HepG2 (cell line): Measurements from ENCODE around the gene CAMK1D. TPM values are rescaled to one million over a fixed set of nuclear protein-coding genes. Genes with fewer than 3 reads are reported as not detected.

Source experiments
- ATAC-seq: fragments of 200-7000 bp; cut with Tn5 transposase; 3 replicates; pipeline ENCODE4 v1.9.1; 2020; ENCODE audit warnings: mild to moderate bottlenecking, moderate library complexity
- BruUV-seq: library from RNA; stranded (reverse); fragments of 400-500 nt; replicated peaks from 2 replicates; lab custom pipeline; 2021; lab: Mats Ljungman, UMichigan
- CTCF ChIA-PET: fragments of 300-600 bp; formaldehyde crosslinking; extraction: SDS; loops from one replicate; lab custom pipeline; 2021; ENCODE audit warnings: low total read pairs, inconsistent platforms, low intra/inter-chr PET ratio; lab: Yijun Ruan, JAX
- POLR2A ChIA-PET: fragments of 350-600 bp; sonication (Branson Sonifier 250); formaldehyde crosslinking; loops from one replicate; lab custom pipeline; 2020; ENCODE audit warnings: antibody characterized with exemption, inconsistent platforms; lab: Yijun Ruan, JAX
- DNase-seq: peaks from one replicate; pipeline ENCODE4 v3.0.0-alpha.2; 2015; ENCODE audit warnings: low spot score
- FAIRE-seq: peaks from 3 replicates; lab custom pipeline; 2011; peaks lifted over from hg19 to GRCh38; lab: Jason Lieb, UNC
- H2AFZ ChIP-seq: one replicate; pipeline ENCODE4 v1.6.1; 2011; ENCODE audit warnings: low read length, inconsistent platforms
- H3K27ac ChIP-seq: fragments of 300-600 bp; 3 replicates; pipeline ENCODE4 v1.8.0; 2011; ENCODE audit warnings: mixed run types, mild to moderate bottlenecking, mixed read lengths, low read length, inconsistent platforms; ENCODE audit not compliant: insufficient read depth; ENCODE audit errors: extremely low read length
- H3K27me3 ChIP-seq, 2 experiments: fragments of 200-600 bp in 1 of 2; 2 replicates in 1 of 2; 3 replicates in 1 of 2; pipeline versions ENCODE4 v1.6.0 to v1.8.0; 2011; ENCODE audit warnings: low read length in 2 of 2, mild to moderate bottlenecking in 2 of 2, moderate library complexity in 2 of 2, inconsistent platforms in 1 of 2; ENCODE audit not compliant: insufficient read depth in 2 of 2, control insufficient read depth in 1 of 2
- H3K36me3 ChIP-seq, 2 experiments: fragments of 200-600 bp in 1 of 2; replicated peaks in 1 of 2; 2 replicates in 1 of 2; 3 replicates in 1 of 2; pipeline versions ENCODE4 v1.5.1 to v1.8.0; 2011; ENCODE audit warnings: low read length in 2 of 2, inconsistent platforms in 1 of 2; ENCODE audit not compliant: insufficient read depth in 2 of 2, control insufficient read depth in 1 of 2
- H3K4me1 ChIP-seq: 2 replicates; pipeline ENCODE4 v1.5.1; 2012; ENCODE audit warnings: low read length, inconsistent platforms; ENCODE audit not compliant: insufficient read depth
- H3K4me2 ChIP-seq: 2 replicates; pipeline ENCODE4 v1.6.0; 2011; ENCODE audit warnings: low read depth, low read length, inconsistent platforms
- H3K4me3 ChIP-seq, 3 experiments: fragments of 200-600 bp in 1 of 3; sonication (generic), shearing (Covaris generic) in 1 of 3; replicated peaks in 1 of 3; 2 replicates each; pipeline ENCODE4 v1.5.1; 2011 to 2016; ENCODE audit warnings: low read length in 3 of 3, inconsistent platforms in 2 of 3, low read depth in 2 of 3, mild to moderate bottlenecking in 2 of 3, control low read depth in 1 of 3, mixed read lengths in 1 of 3; ENCODE audit not compliant: insufficient read depth in 1 of 3
- H3K79me2 ChIP-seq: one replicate; pipeline ENCODE4 v1.6.1; 2011; ENCODE audit warnings: low read length, inconsistent platforms; ENCODE audit not compliant: insufficient read depth
- H3K9ac ChIP-seq: 2 replicates; pipeline ENCODE4 v1.6.0; 2011; ENCODE audit warnings: mild to moderate bottlenecking, low read depth, low read length, inconsistent platforms; ENCODE audit not compliant: insufficient read depth
- H3K9me3 ChIP-seq: 2 replicates; pipeline ENCODE4 v1.5.1; 2012; ENCODE audit warnings: mild to moderate bottlenecking, low read length
- H4K20me1 ChIP-seq: 2 replicates; pipeline ENCODE4 v1.6.0; 2011; ENCODE audit warnings: inconsistent platforms, mild to moderate bottlenecking, low read length, moderate library complexity; ENCODE audit not compliant: insufficient read depth
- DRAP1 ChIP-seq: IDR thresholded peaks from 2 replicates; pipeline ENCODE4 v1.6.1; 2016; ENCODE audit warnings: missing genetic modification reagents, missing compliant biosample characterization
- ERF ChIP-seq: IDR thresholded peaks from 2 replicates; pipeline ENCODE4 v1.6.1; 2018; ENCODE audit warnings: missing biosample characterization, missing genetic modification reagents
- FOXO4 ChIP-seq: sonication (generic); formaldehyde crosslinking; conservative IDR thresholded peaks from 2 replicates; pipeline ENCODE4 v1.8.1; 2023; ENCODE audit warnings: missing genetic modification reagents
- MXD3 ChIP-seq: IDR thresholded peaks from 2 replicates; pipeline ENCODE4 v1.6.1; 2016; ENCODE audit warnings: mild to moderate bottlenecking, missing biosample characterization, missing genetic modification reagents
- MYNN ChIP-seq: sonication (generic); formaldehyde crosslinking; IDR thresholded peaks from 2 replicates; pipeline ENCODE4 v1.4.0; 2020; ENCODE audit warnings: mild to moderate bottlenecking, low read depth, missing genetic modification reagents
- NFE2L1 ChIP-seq: sonication (generic); formaldehyde crosslinking; IDR thresholded peaks from 2 replicates; pipeline ENCODE4 v1.4.0; 2020; ENCODE audit warnings: missing genetic modification reagents, mild to moderate bottlenecking, borderline replicate concordance
- TFDP2 ChIP-seq: sonication (generic); formaldehyde crosslinking; IDR thresholded peaks from 2 replicates; pipeline ENCODE4 v1.4.0; 2020; ENCODE audit warnings: missing genetic modification reagents
- THAP9 ChIP-seq: sonication (generic); formaldehyde crosslinking; IDR thresholded peaks from 2 replicates; pipeline ENCODE4; 2020; ENCODE audit warnings: missing genetic modification reagents, mild to moderate bottlenecking, borderline replicate concordance
- ZBTB20 ChIP-seq: sonication (generic); formaldehyde crosslinking; IDR thresholded peaks from 2 replicates; pipeline ENCODE4 v1.8.1; 2023; ENCODE audit warnings: missing genetic modification reagents, low read depth, mild to moderate bottlenecking, borderline replicate concordance
- ZBTB3 ChIP-seq: sonication (generic); formaldehyde crosslinking; IDR thresholded peaks from 2 replicates; pipeline ENCODE4 v1.4.0; 2020; ENCODE audit warnings: low read depth, mild to moderate bottlenecking, moderate library complexity, missing genetic modification reagents, borderline replicate concordance
- ZNF33B ChIP-seq: sonication (generic); formaldehyde crosslinking; IDR thresholded peaks from 2 replicates; pipeline ENCODE4 v1.5.1; 2020; ENCODE audit warnings: mild to moderate bottlenecking, missing genetic modification reagents
- ZNF513 ChIP-seq: sonication (generic); formaldehyde crosslinking; conservative IDR thresholded peaks from 2 replicates; pipeline ENCODE4 v1.5.0; 2020; ENCODE audit warnings: missing genetic modification reagents
- WGBS: methylation state at CpG from one replicate; pipeline ENCODE4 v1.1.6; 2017; ENCODE audit warnings: low lambda C conversion rate; 5-methylcytosine and 5-hydroxymethylcytosine counted together
- in situ Hi-C: cut with HindIII; loops from 2 replicates; pipeline ENCODE4 v1.10.0; 2017; ENCODE audit warnings: low pct_unique_long_range_greater_than_20kb; ENCODE audit not compliant: extremely low pct_ligation_motif_present
- intact Hi-C: fragments of 100-400 bp; cut with micrococcal nuclease; formaldehyde crosslinking; loops from one replicate; pipeline ENCODE4 v1.10.0; 2022; ENCODE audit not compliant: unreplicated experiment
- polyA plus RNA-seq, 8 experiments: library from polyadenylated mRNA; depleted of rRNA in 3 of 8; stranded (reverse) in 7 of 8; unstranded in 1 of 8; fragments of >200 nt; fragmentation: Illumina TruSeq in 4 of 8; extraction: Trizol in 4 of 8; gene quantifications; 2 replicates each; pipeline versions ENCODE4 v1.2.1 to v1.2.3, GENCODE V29; 2011 to 2016; ENCODE audit warnings: low read depth in 4 of 8, missing spikeins in 1 of 8, mixed read lengths in 1 of 8; ENCODE audit not compliant: insufficient read depth in 1 of 8
- total RNA-seq, 5 experiments: library from RNA; depleted of rRNA; stranded (reverse); fragments of >200 nt; fragmentation: Illumina TruSeq; extraction: Trizol; gene quantifications; 2 replicates each; pipeline ENCODE4 v1.2.3, GENCODE V29; 2016; ENCODE audit warnings: low read depth in 1 of 5

CAMK1D gene
- total and polyA plus RNA-seq, 2 of the 13 experiments (the other 11 are each of a cell fraction or from before 2014, with no cell fraction given): under 0.01 TPM; not detected in 1

GRCh38 chr10:12835709-12836108 is 486.4 kb downstream of the CAMK1D start:
- H3K4me3 ChIP-seq: no peak overlapping the region
- no peaks in the 10 kb centered on the region for H3K36me3 ChIP-seq
- ATAC-seq: no peak
- H3K79me2 ChIP-seq: no peaks in the 10 kb centered on the region
- BruUV-seq: no TSS peak
- peaks cover 0 to 15% of the 10 kb centered on the region in 2 experiments; a peak in 3 of 5 replicates for H3K27me3 ChIP-seq
- H3K4me1 ChIP-seq: no peaks in the 10 kb centered on the region
- no peak overlapping the region for H3K9ac ChIP-seq
- no peaks in the 10 kb centered on the region for H3K9me3 ChIP-seq
- ChIA-PET CTCF (no interaction called here), POLR2A (no interaction called here)
- H4K20me1 ChIP-seq: no peaks in the 10 kb centered on the region
- in situ Hi-C loops (no loop called here), intact Hi-C loops (no loop called here)
- no peak overlapping the region for H3K27ac ChIP-seq
- no peak overlapping the region for H2AFZ ChIP-seq
- FAIRE-seq: no peak
- 2% methylated on average over 5 of the region's 5 CpGs for WGBS
- no peak for DNase-seq
- no peak overlapping the region for H3K4me2 ChIP-seq
- no peak for TF ChIP-seq DRAP1 (CRISPR knock-in tag)
- TF ChIP-seq MYNN (CRISPR knock-in tag): no peak
- TF ChIP-seq ZNF513 (CRISPR knock-in tag): no peak
- no peak for TF ChIP-seq FOXO4 (CRISPR knock-in tag)
- TF ChIP-seq ERF (CRISPR knock-in tag): no peak
- no peak for TF ChIP-seq NFE2L1 (CRISPR knock-in tag)
- no peak for TF ChIP-seq ZBTB3
- TF ChIP-seq THAP9 (CRISPR knock-in tag): no peak
- no peak for TF ChIP-seq ZNF33B (CRISPR knock-in tag)
- TF ChIP-seq TFDP2 (CRISPR knock-in tag): no peak
- no peak for TF ChIP-seq ZBTB20 (CRISPR knock-in tag)
- no peak for TF ChIP-seq MXD3 (CRISPR knock-in tag)
